ENCODE results near the gene ZC3HAV1. TPM values are rescaled to one million over a fixed set of nuclear protein-coding genes. Genes with fewer than 3 reads are reported as not detected.
"Not testable (repeated sequence)": the region's sequence is repeated elsewhere in the genome, so short reads cannot be mapped to it uniquely, and the experiment has no call there.

The ZC3HAV1 gene
- total and polyA plus RNA-seq, 5 donors from 2014 or later = 122 to 220 (median 154) TPM

GRCh38 chr7:139061416-139061815 lies 48.1 kb downstream of the ZC3HAV1 start:
- H3K36me3 Mint-ChIP-seq = peaks cover 68% of the 10 kb centered on the region
- H3K27me3 ChIP-seq (ENCODE audit: control insufficient read depth, insufficient read depth, low read length) = no peaks in the 10 kb centered on the region
- no peak for ATAC-seq (ENCODE audit: low read depth in 2 of 2)
- H3K9me3 Mint-ChIP-seq = no peaks in the 10 kb centered on the region
- H3K4me3 ChIP-seq (ENCODE audit: low read depth, low read length) = no peak overlapping the region
- no peaks in the 10 kb centered on the region for H3K27me3 Mint-ChIP-seq
- peaks cover 17 to 67% (median 35%) of the 10 kb centered on the region in 4 donors for H3K4me1 Mint-ChIP-seq
- H3K36me3 ChIP-seq (ENCODE audit: control insufficient read depth, insufficient read depth, low read length) = peaks cover 95% of the 10 kb centered on the region
- H3K9me3 ChIP-seq (ENCODE audit: control insufficient read depth in 2 of 2, low read length in 2 of 2) = no peaks in the 10 kb centered on the region
- DNase-seq = no peak
- H3K4me1 ChIP-seq (ENCODE audit: control insufficient read depth, insufficient read depth, low read length, poor library complexity, severe bottlenecking) = peaks cover 19% of the 10 kb centered on the region
- peak overlapping the region in 2 of 3 donors; percentile 31 to 59 for H3K27ac Mint-ChIP-seq
- peak overlapping the region in 1 of 4 donors; percentile 29 for H3K4me3 Mint-ChIP-seq
- H3K27ac ChIP-seq (ENCODE audit: insufficient read depth, low read length, poor library complexity, severe bottlenecking) = no peak overlapping the region

DNA sequence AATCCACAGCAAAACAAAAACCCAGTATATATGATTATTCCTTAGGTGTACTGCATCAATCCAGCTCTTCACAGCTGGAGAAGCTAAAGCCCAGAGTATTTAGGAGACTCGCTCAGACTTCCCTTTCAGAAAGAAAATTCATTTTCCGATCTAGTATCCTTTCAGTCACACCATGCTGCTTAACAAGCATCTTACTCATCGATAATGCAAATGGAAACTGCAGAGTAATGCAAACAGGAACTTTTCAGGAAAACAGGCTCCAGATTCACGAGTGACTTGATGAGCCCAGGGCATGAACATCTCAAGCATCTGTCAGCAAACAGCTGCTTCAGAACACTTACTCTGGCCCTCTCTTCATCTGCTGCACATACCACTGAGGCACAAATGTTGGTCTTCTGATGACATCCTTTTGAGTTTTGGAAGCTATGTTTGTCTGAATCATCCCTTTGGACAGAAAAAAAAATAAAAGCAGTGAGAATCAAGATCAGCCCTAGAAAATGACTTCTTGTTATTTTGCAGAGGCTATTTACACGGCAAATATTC lies 48.8 kb downstream of the ZC3HAV1 start:
- no peak overlapping the region for H3K27ac ChIP-seq (ENCODE audit: insufficient read depth, low read length, poor library complexity, severe bottlenecking)
- peaks cover 19% of the 10 kb centered on the region for H3K4me1 ChIP-seq (ENCODE audit: control insufficient read depth, insufficient read depth, low read length, poor library complexity, severe bottlenecking)
- no peaks in the 10 kb centered on the region for H3K9me3 ChIP-seq (ENCODE audit: control insufficient read depth in 2 of 2, low read length in 2 of 2)
- H3K4me3 Mint-ChIP-seq = peak overlapping the region in 2 of 4 donors; percentile 3 to 31
- no peak overlapping the region for H3K4me3 ChIP-seq (ENCODE audit: low read depth, low read length)
- H3K27me3 ChIP-seq (ENCODE audit: control insufficient read depth, insufficient read depth, low read length) = no peaks in the 10 kb centered on the region
- H3K9me3 Mint-ChIP-seq = no peaks in the 10 kb centered on the region
- DNase-seq = no peak
- no peak for ATAC-seq (ENCODE audit: low read depth in 2 of 2)
- peak overlapping the region; percentile 1 to 59 (median 56) for H3K27ac Mint-ChIP-seq
- no peaks in the 10 kb centered on the region for H3K27me3 Mint-ChIP-seq
- peaks cover 17 to 64% (median 37%) of the 10 kb centered on the region in 4 donors for H3K4me1 Mint-ChIP-seq
- peaks cover 67% of the 10 kb centered on the region for H3K36me3 Mint-ChIP-seq
- peaks cover 95% of the 10 kb centered on the region for H3K36me3 ChIP-seq (ENCODE audit: control insufficient read depth, insufficient read depth, low read length)

GRCh38 chr7:139059905-139060304 lies 49.6 kb downstream of the ZC3HAV1 start:
- Mint-ChIP-seq H3K4me3 (peak overlapping the region in 1 of 4 donors; percentile 31), H3K27ac (peak overlapping the region; percentile 28 to 59 (median 56)), H3K9me3 (no peaks in the 10 kb centered on the region), H3K36me3 (peaks cover 62% of the 10 kb centered on the region), H3K4me1 (peaks cover 17 to 59% (median 35%) of the 10 kb centered on the region in 4 donors), H3K27me3 (no peaks in the 10 kb centered on the region)
- Histone ChIP-seq H3K9me3 (ENCODE audit: control insufficient read depth in 2 of 2, low read length in 2 of 2) (no peaks in the 10 kb centered on the region), H3K27me3 (ENCODE audit: control insufficient read depth, insufficient read depth, low read length) (no peaks in the 10 kb centered on the region), H3K27ac (ENCODE audit: insufficient read depth, low read length, poor library complexity, severe bottlenecking) (peak overlapping the region; percentile 42), H3K4me3 (ENCODE audit: low read depth, low read length) (no peak overlapping the region), H3K36me3 (ENCODE audit: control insufficient read depth, insufficient read depth, low read length) (peaks cover 95% of the 10 kb centered on the region), H3K4me1 (ENCODE audit: control insufficient read depth, insufficient read depth, low read length, poor library complexity, severe bottlenecking) (peaks cover 19% of the 10 kb centered on the region)
- DNase-seq (no peak), ATAC-seq (ENCODE audit: low read depth in 2 of 2) (no peak)

GRCh38 chr7:139058943-139059342 lies 50.6 kb downstream of the ZC3HAV1 start:
- H3K9me3 ChIP-seq (ENCODE audit: control insufficient read depth in 2 of 2, low read length in 2 of 2) = no peaks in the 10 kb centered on the region
- Mint-ChIP-seq H3K36me3 (peaks cover 64% of the 10 kb centered on the region), H3K9me3 (no peaks in the 10 kb centered on the region), H3K4me3 (no peak overlapping the region), H3K27ac (peak overlapping the region; percentile 26 to 56 (median 54)), H3K4me1 (peaks cover 17 to 54% (median 31%) of the 10 kb centered on the region in 4 donors), H3K27me3 (no peaks in the 10 kb centered on the region)
- no peak for ATAC-seq (ENCODE audit: low read depth in 2 of 2)
- H3K27me3 ChIP-seq (ENCODE audit: control insufficient read depth, insufficient read depth, low read length) = no peaks in the 10 kb centered on the region
- H3K4me1 ChIP-seq (ENCODE audit: control insufficient read depth, insufficient read depth, low read length, poor library complexity, severe bottlenecking) = peaks cover 19% of the 10 kb centered on the region
- peaks cover 95% of the 10 kb centered on the region for H3K36me3 ChIP-seq (ENCODE audit: control insufficient read depth, insufficient read depth, low read length)
- no peak overlapping the region for H3K4me3 ChIP-seq (ENCODE audit: low read depth, low read length)
- no peak for DNase-seq
- H3K27ac ChIP-seq (ENCODE audit: insufficient read depth, low read length, poor library complexity, severe bottlenecking) = peak overlapping the region; percentile 42

DNA sequence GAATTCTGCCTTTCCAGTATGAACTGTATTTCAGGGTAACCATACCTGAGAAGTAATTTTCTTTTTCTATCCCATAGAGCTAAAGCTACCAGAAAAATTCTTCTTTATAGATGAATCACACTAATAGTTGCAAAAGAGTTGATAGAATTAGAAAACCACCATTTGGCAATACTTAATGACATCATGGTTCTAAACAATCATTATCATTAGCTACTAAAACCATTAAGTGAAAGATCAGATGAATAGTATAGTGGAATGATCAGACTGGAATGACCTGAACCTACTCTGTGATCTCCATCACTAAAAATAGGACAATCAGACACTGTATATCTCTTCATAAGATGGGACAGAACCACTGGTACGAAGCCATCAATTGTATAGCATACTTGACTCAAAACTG lies 53.8 kb downstream of the ZC3HAV1 start:
- Mint-ChIP-seq H3K27ac (peak overlapping the region in 2 of 3 donors; percentile 49 to 58), H3K9me3 (no peaks in the 10 kb centered on the region), H3K4me3 (no peak overlapping the region), H3K4me1 (peaks cover 6 to 29% (median 13%) of the 10 kb centered on the region in 4 donors), H3K27me3 (no peaks in the 10 kb centered on the region), H3K36me3 (peaks cover 57% of the 10 kb centered on the region)
- DNase-seq = no peak
- peaks cover 93% of the 10 kb centered on the region for H3K36me3 ChIP-seq (ENCODE audit: control insufficient read depth, insufficient read depth, low read length)
- H3K27ac ChIP-seq (ENCODE audit: insufficient read depth, low read length, poor library complexity, severe bottlenecking) = no peak overlapping the region
- H3K4me1 ChIP-seq (ENCODE audit: control insufficient read depth, insufficient read depth, low read length, poor library complexity, severe bottlenecking) = peaks cover 2% of the 10 kb centered on the region
- no peak for ATAC-seq (ENCODE audit: low read depth in 2 of 2)
- no peak overlapping the region for H3K4me3 ChIP-seq (ENCODE audit: low read depth, low read length)
- H3K9me3 ChIP-seq (ENCODE audit: control insufficient read depth in 2 of 2, low read length in 2 of 2) = no peaks in the 10 kb centered on the region
- no peaks in the 10 kb centered on the region for H3K27me3 ChIP-seq (ENCODE audit: control insufficient read depth, insufficient read depth, low read length)

GRCh38 chr7:139054656-139055055 lies 54.9 kb downstream of the ZC3HAV1 start:
- not testable (repeated sequence) for H3K27me3 ChIP-seq (ENCODE audit: control insufficient read depth, insufficient read depth, low read length); DNase-seq; H3K9me3 ChIP-seq (ENCODE audit: control insufficient read depth in 2 of 2, low read length in 2 of 2); ATAC-seq (ENCODE audit: low read depth in 2 of 2); H3K4me3 ChIP-seq (ENCODE audit: low read depth, low read length); H3K4me3 Mint-ChIP-seq; H3K9me3 Mint-ChIP-seq; H3K27ac ChIP-seq (ENCODE audit: insufficient read depth, low read length, poor library complexity, severe bottlenecking); H3K4me1 ChIP-seq (ENCODE audit: control insufficient read depth, insufficient read depth, low read length, poor library complexity, severe bottlenecking); H3K27me3 Mint-ChIP-seq
- Mint-ChIP-seq H3K4me1 (peaks cover under 1 to 20% (median 9%) of the 10 kb centered on the region in 4 donors), H3K36me3 (peaks cover 56% of the 10 kb centered on the region), H3K27ac (peak overlapping the region in 1 of 3 donors; percentile 38)
- H3K36me3 ChIP-seq (ENCODE audit: control insufficient read depth, insufficient read depth, low read length) = peaks cover 93% of the 10 kb centered on the region

GRCh38 chr7:139054101-139054500 lies 55.4 kb downstream of the ZC3HAV1 start:
- no peak overlapping the region for H3K4me3 Mint-ChIP-seq
- DNase-seq = no peak
- H3K9me3 Mint-ChIP-seq = no peaks in the 10 kb centered on the region
- Histone ChIP-seq H3K4me1 (ENCODE audit: control insufficient read depth, insufficient read depth, low read length, poor library complexity, severe bottlenecking) (no peaks in the 10 kb centered on the region), H3K36me3 (ENCODE audit: control insufficient read depth, insufficient read depth, low read length) (peaks cover 93% of the 10 kb centered on the region), H3K27me3 (ENCODE audit: control insufficient read depth, insufficient read depth, low read length) (no peaks in the 10 kb centered on the region), H3K4me3 (ENCODE audit: low read depth, low read length) (no peak overlapping the region), H3K9me3 (ENCODE audit: control insufficient read depth in 2 of 2, low read length in 2 of 2) (no peaks in the 10 kb centered on the region), H3K27ac (ENCODE audit: insufficient read depth, low read length, poor library complexity, severe bottlenecking) (no peak overlapping the region)
- H3K27ac Mint-ChIP-seq = peak overlapping the region in 2 of 3 donors; percentile 38 to 65
- no peak for ATAC-seq (ENCODE audit: low read depth in 2 of 2)
- peaks cover 6 to 23% (median 13%) of the 10 kb centered on the region in 4 donors for H3K4me1 Mint-ChIP-seq
- H3K27me3 Mint-ChIP-seq = no peaks in the 10 kb centered on the region
- H3K36me3 Mint-ChIP-seq = peaks cover 62% of the 10 kb centered on the region

DNA sequence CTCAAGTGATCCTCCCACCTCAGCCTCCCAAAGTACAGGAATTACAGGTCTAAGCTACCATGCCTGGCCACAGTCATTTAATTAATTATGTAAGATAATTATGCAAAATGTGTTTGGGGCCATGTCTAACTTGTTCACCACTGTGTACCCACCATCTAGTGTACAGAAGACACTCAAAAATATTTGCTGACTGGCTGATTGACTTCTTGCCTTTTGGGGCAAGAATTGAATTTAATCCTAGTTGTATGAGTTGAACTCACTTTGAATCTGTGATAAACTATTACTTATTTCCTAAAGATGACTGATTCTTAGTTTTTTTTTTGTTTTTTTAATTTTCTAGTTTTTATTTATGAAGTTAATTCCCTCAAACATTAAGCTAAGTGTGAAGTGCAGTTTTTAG lies 57.9 kb downstream of the ZC3HAV1 start:
- H3K4me1 ChIP-seq (ENCODE audit: control insufficient read depth, insufficient read depth, low read length, poor library complexity, severe bottlenecking) = no peaks in the 10 kb centered on the region
- H3K4me3 ChIP-seq (ENCODE audit: low read depth, low read length) = no peak overlapping the region
- Mint-ChIP-seq H3K9me3 (no peaks in the 10 kb centered on the region), H3K4me1 (peaks cover 13 to 30% (median 19%) of the 10 kb centered on the region in 4 donors), H3K27ac (no peak overlapping the region), H3K27me3 (no peaks in the 10 kb centered on the region), H3K36me3 (peaks cover 60% of the 10 kb centered on the region), H3K4me3 (no peak overlapping the region)
- no peaks in the 10 kb centered on the region for H3K9me3 ChIP-seq (ENCODE audit: control insufficient read depth in 2 of 2, low read length in 2 of 2)
- peaks cover 96% of the 10 kb centered on the region for H3K36me3 ChIP-seq (ENCODE audit: control insufficient read depth, insufficient read depth, low read length)
- no peaks in the 10 kb centered on the region for H3K27me3 ChIP-seq (ENCODE audit: control insufficient read depth, insufficient read depth, low read length)
- DNase-seq (no peak), ATAC-seq (ENCODE audit: low read depth in 2 of 2) (no peak)
- peak overlapping the region; percentile 19 for H3K27ac ChIP-seq (ENCODE audit: insufficient read depth, low read length, poor library complexity, severe bottlenecking)
